HepG2 (cell line): ENCODE results near the gene CDH12. TPM values are rescaled to one million over a fixed set of nuclear protein-coding genes. Genes with fewer than 3 reads are reported as not detected.

Source experiments
- ATAC-seq: fragments of 200-7000 bp; cut with Tn5 transposase; 3 replicates; pipeline ENCODE4 v1.9.1; 2020; ENCODE audit warnings: mild to moderate bottlenecking, moderate library complexity
- BruUV-seq: library from RNA; stranded (reverse); fragments of 400-500 nt; replicated peaks from 2 replicates; lab custom pipeline; 2021; lab: Mats Ljungman, UMichigan
- CTCF ChIA-PET: fragments of 300-600 bp; formaldehyde crosslinking; extraction: SDS; loops from one replicate; lab custom pipeline; 2021; ENCODE audit warnings: low total read pairs, inconsistent platforms, low intra/inter-chr PET ratio; lab: Yijun Ruan, JAX
- POLR2A ChIA-PET: fragments of 350-600 bp; sonication (Branson Sonifier 250); formaldehyde crosslinking; loops from one replicate; lab custom pipeline; 2020; ENCODE audit warnings: antibody characterized with exemption, inconsistent platforms; lab: Yijun Ruan, JAX
- DNase-seq: peaks from one replicate; pipeline ENCODE4 v3.0.0-alpha.2; 2015; ENCODE audit warnings: low spot score
- FAIRE-seq: peaks from 3 replicates; lab custom pipeline; 2011; peaks lifted over from hg19 to GRCh38; lab: Jason Lieb, UNC
- H2AFZ ChIP-seq: one replicate; pipeline ENCODE4 v1.6.1; 2011; ENCODE audit warnings: low read length, inconsistent platforms
- H3K27ac ChIP-seq: fragments of 300-600 bp; 3 replicates; pipeline ENCODE4 v1.8.0; 2011; ENCODE audit warnings: mixed run types, mild to moderate bottlenecking, mixed read lengths, low read length, inconsistent platforms; ENCODE audit not compliant: insufficient read depth; ENCODE audit errors: extremely low read length
- H3K27me3 ChIP-seq, 2 experiments: fragments of 200-600 bp in 1 of 2; 2 replicates in 1 of 2; 3 replicates in 1 of 2; pipeline versions ENCODE4 v1.6.0 to v1.8.0; 2011; ENCODE audit warnings: low read length in 2 of 2, mild to moderate bottlenecking in 2 of 2, moderate library complexity in 2 of 2, inconsistent platforms in 1 of 2; ENCODE audit not compliant: insufficient read depth in 2 of 2, control insufficient read depth in 1 of 2
- H3K36me3 ChIP-seq, 2 experiments: fragments of 200-600 bp in 1 of 2; replicated peaks in 1 of 2; 2 replicates in 1 of 2; 3 replicates in 1 of 2; pipeline versions ENCODE4 v1.5.1 to v1.8.0; 2011; ENCODE audit warnings: low read length in 2 of 2, inconsistent platforms in 1 of 2; ENCODE audit not compliant: insufficient read depth in 2 of 2, control insufficient read depth in 1 of 2
- H3K4me1 ChIP-seq: 2 replicates; pipeline ENCODE4 v1.5.1; 2012; ENCODE audit warnings: low read length, inconsistent platforms; ENCODE audit not compliant: insufficient read depth
- H3K4me2 ChIP-seq: 2 replicates; pipeline ENCODE4 v1.6.0; 2011; ENCODE audit warnings: low read depth, low read length, inconsistent platforms
- H3K4me3 ChIP-seq, 3 experiments: fragments of 200-600 bp in 1 of 3; sonication (generic), shearing (Covaris generic) in 1 of 3; replicated peaks in 1 of 3; 2 replicates each; pipeline ENCODE4 v1.5.1; 2011 to 2016; ENCODE audit warnings: low read length in 3 of 3, inconsistent platforms in 2 of 3, low read depth in 2 of 3, mild to moderate bottlenecking in 2 of 3, control low read depth in 1 of 3, mixed read lengths in 1 of 3; ENCODE audit not compliant: insufficient read depth in 1 of 3
- H3K79me2 ChIP-seq: one replicate; pipeline ENCODE4 v1.6.1; 2011; ENCODE audit warnings: low read length, inconsistent platforms; ENCODE audit not compliant: insufficient read depth
- H3K9ac ChIP-seq: 2 replicates; pipeline ENCODE4 v1.6.0; 2011; ENCODE audit warnings: mild to moderate bottlenecking, low read depth, low read length, inconsistent platforms; ENCODE audit not compliant: insufficient read depth
- H3K9me3 ChIP-seq: 2 replicates; pipeline ENCODE4 v1.5.1; 2012; ENCODE audit warnings: mild to moderate bottlenecking, low read length
- H4K20me1 ChIP-seq: 2 replicates; pipeline ENCODE4 v1.6.0; 2011; ENCODE audit warnings: inconsistent platforms, mild to moderate bottlenecking, low read length, moderate library complexity; ENCODE audit not compliant: insufficient read depth
- CEBPB ChIP-seq: IDR thresholded peaks from 2 replicates; pipeline ENCODE4 v1.6.1; 2011; ENCODE audit warnings: low read depth, low read length, improper control_type of control experiment, borderline replicate concordance
- HMG20B ChIP-seq: conservative IDR thresholded peaks from 2 replicates; pipeline ENCODE4 v1.6.1; 2016; ENCODE audit warnings: missing genetic modification reagents, missing compliant biosample characterization
- JUN ChIP-seq: sonication (generic); formaldehyde crosslinking; IDR thresholded peaks from 2 replicates; pipeline ENCODE4 v1.4.0; 2020; ENCODE audit warnings: mild to moderate bottlenecking, missing genetic modification reagents
- KLF15 ChIP-seq: sonication (generic); formaldehyde crosslinking; IDR thresholded peaks from 2 replicates; pipeline ENCODE4 v1.8.1; 2023; ENCODE audit warnings: borderline replicate concordance, mild to moderate bottlenecking, inconsistent platforms, missing genetic modification reagents, mixed read lengths
- MAFF ChIP-seq: IDR thresholded peaks from 2 replicates; pipeline ENCODE4 v1.6.1; 2011; ENCODE audit warnings: low read depth, low read length, improper control_type of control experiment
- MAFK ChIP-seq, 2 experiments: IDR thresholded peaks in 1 of 2; conservative IDR thresholded peaks in 1 of 2; 2 replicates each; pipeline ENCODE4 v1.6.1; 2011; ENCODE audit warnings: improper control_type of control experiment in 2 of 2, low read length in 2 of 2
- NKX3-1 ChIP-seq: sonication (generic); formaldehyde crosslinking; IDR thresholded peaks from 2 replicates; pipeline ENCODE4 v1.5.0; 2020; ENCODE audit warnings: missing genetic modification reagents
- NRL ChIP-seq: sonication (generic); formaldehyde crosslinking; IDR thresholded peaks from 2 replicates; pipeline ENCODE4 v1.5.0; 2020; ENCODE audit warnings: missing genetic modification reagents, mild to moderate bottlenecking, moderate library complexity, borderline replicate concordance
- POLR2A ChIP-seq, 2 experiments: IDR thresholded peaks; 2 replicates each; pipeline ENCODE4 v1.6.1; 2011; ENCODE audit warnings: low read depth in 2 of 2, low read length in 2 of 2, mild to moderate bottlenecking in 1 of 2, moderate library complexity in 1 of 2; ENCODE audit not compliant: insufficient read depth in 1 of 2
- RBAK ChIP-seq: sonication (generic); formaldehyde crosslinking; IDR thresholded peaks from 2 replicates; pipeline ENCODE4 v1.5.1; 2020; ENCODE audit warnings: mild to moderate bottlenecking, missing genetic modification reagents
- SIN3A ChIP-seq: IDR thresholded peaks from 2 replicates; pipeline ENCODE4 v1.6.1; 2011; ENCODE audit warnings: low read depth, mild to moderate bottlenecking, control low read depth, low read length, borderline replicate concordance
- SRSF4 ChIP-seq: fragments of 200-400 bp; formaldehyde crosslinking; IDR thresholded peaks from one replicate; pipeline ENCODE4 v1.6.1; 2018; ENCODE audit warnings: mild to moderate bottlenecking, low read depth, low read length, moderate library complexity; ENCODE audit not compliant: poor library complexity, severe bottlenecking
- ZBTB7A ChIP-seq: sonication (generic); formaldehyde crosslinking; IDR thresholded peaks from 2 replicates; pipeline ENCODE4 v1.8.0; 2022; ENCODE audit warnings: mild to moderate bottlenecking, missing genetic modification reagents
- ZNF18 ChIP-seq: sonication (generic); formaldehyde crosslinking; IDR thresholded peaks from 2 replicates; pipeline ENCODE4 v1.8.0; 2022; ENCODE audit warnings: mild to moderate bottlenecking, missing genetic modification reagents; ENCODE audit not compliant: insufficient replicate concordance
- ZNF235 ChIP-seq: sonication (generic); formaldehyde crosslinking; IDR thresholded peaks from 2 replicates; pipeline ENCODE4 v1.8.1; 2023; ENCODE audit warnings: mild to moderate bottlenecking, missing genetic modification reagents, borderline replicate concordance
- ZNF468 ChIP-seq: sonication (generic); formaldehyde crosslinking; IDR thresholded peaks from 2 replicates; pipeline ENCODE4 v1.8.0; 2022; ENCODE audit warnings: mild to moderate bottlenecking, moderate library complexity, missing genetic modification reagents
- ZNF543 ChIP-seq: sonication (generic); formaldehyde crosslinking; IDR thresholded peaks from 2 replicates; pipeline ENCODE4 v1.4.0; 2020; ENCODE audit warnings: mild to moderate bottlenecking, missing genetic modification reagents
- ZNF672 ChIP-seq: sonication (generic); formaldehyde crosslinking; IDR thresholded peaks from 2 replicates; pipeline ENCODE4 v1.8.1; 2022; ENCODE audit warnings: missing genetic modification reagents
- ZNF761 ChIP-seq: sonication (generic); formaldehyde crosslinking; conservative IDR thresholded peaks from 2 replicates; pipeline ENCODE4 v1.4.0; 2020; ENCODE audit warnings: mild to moderate bottlenecking, missing genetic modification reagents
- ZNF883 ChIP-seq: sonication (generic); formaldehyde crosslinking; IDR thresholded peaks from 2 replicates; pipeline ENCODE4 v1.5.1; 2020; ENCODE audit warnings: mild to moderate bottlenecking, missing genetic modification reagents; ENCODE audit errors: not compliant biosample characterization
- WGBS: methylation state at CpG from one replicate; pipeline ENCODE4 v1.1.6; 2017; ENCODE audit warnings: low lambda C conversion rate; 5-methylcytosine and 5-hydroxymethylcytosine counted together
- in situ Hi-C: cut with HindIII; loops from 2 replicates; pipeline ENCODE4 v1.10.0; 2017; ENCODE audit warnings: low pct_unique_long_range_greater_than_20kb; ENCODE audit not compliant: extremely low pct_ligation_motif_present
- intact Hi-C: fragments of 100-400 bp; cut with micrococcal nuclease; formaldehyde crosslinking; loops from one replicate; pipeline ENCODE4 v1.10.0; 2022; ENCODE audit not compliant: unreplicated experiment
- polyA plus RNA-seq, 8 experiments: library from polyadenylated mRNA; depleted of rRNA in 3 of 8; stranded (reverse) in 7 of 8; unstranded in 1 of 8; fragments of >200 nt; fragmentation: Illumina TruSeq in 4 of 8; extraction: Trizol in 4 of 8; gene quantifications; 2 replicates each; pipeline versions ENCODE4 v1.2.1 to v1.2.3, GENCODE V29; 2011 to 2016; ENCODE audit warnings: low read depth in 4 of 8, missing spikeins in 1 of 8, mixed read lengths in 1 of 8; ENCODE audit not compliant: insufficient read depth in 1 of 8
- total RNA-seq, 5 experiments: library from RNA; depleted of rRNA; stranded (reverse); fragments of >200 nt; fragmentation: Illumina TruSeq; extraction: Trizol; gene quantifications; 2 replicates each; pipeline ENCODE4 v1.2.3, GENCODE V29; 2016; ENCODE audit warnings: low read depth in 1 of 5

The CDH12 gene
- total and polyA plus RNA-seq, 2 of the 13 experiments (the other 11 are each of a cell fraction or from before 2014, with no cell fraction given), result not detected

- ChIA-PET CTCF (no interaction called here), POLR2A (no interaction called here)
- DNase-seq, result no peak
- no peak overlapping the region for H3K27ac ChIP-seq
- FAIRE-seq, result no peak
- H3K9me3 ChIP-seq, result no peaks in the 10 kb centered on the region
- no peak overlapping the region for H3K4me2 ChIP-seq
- ATAC-seq, result no peak
- H3K4me3 ChIP-seq, result no peak overlapping the region
- H3K27me3 ChIP-seq, result no peaks in the 10 kb centered on the region; a peak in 1 of 5 replicates
- in situ Hi-C loops, result no loop called here
- H4K20me1 ChIP-seq, result no peaks in the 10 kb centered on the region
- TF ChIP-seq ZNF883 (CRISPR knock-in tag) (no peak), MAFF (peak; percentile 71), SIN3A (no peak), MAFK (conservative IDR thresholded peaks at IDR 0.05 in 1 of 2, IDR thresholded peaks at IDR 0.05 in 1 of 2; ENCODE audit: low read length in 2 of 2) (peak; percentile 54 to 77), ZNF18 (no peak)
- BruUV-seq, result no TSS peak
- H3K9ac ChIP-seq, result no peak overlapping the region
- no peak overlapping the region for H2AFZ ChIP-seq
- intact Hi-C loops, result no loop called here
- H3K4me1 ChIP-seq, result no peaks in the 10 kb centered on the region
- no peaks in the 10 kb centered on the region for H3K36me3 ChIP-seq
- H3K79me2 ChIP-seq, result no peaks in the 10 kb centered on the region
Measured at GRCh38 chr5:22079002-22079401, 774.1 kb downstream of the CDH12 start.

GRCh38 chr5:22076586-22076985 is 776.6 kb downstream of the CDH12 start:
- CTCF ChIA-PET, result no interaction called here
- FAIRE-seq, result no peak

More at GRCh38 chr5:22076586-22076985, 776.6 kb downstream of the CDH12 start:
- H3K9ac ChIP-seq, result no peak overlapping the region
- H3K36me3 ChIP-seq, result no peaks in the 10 kb centered on the region
- H4K20me1 ChIP-seq, result no peaks in the 10 kb centered on the region
- intact Hi-C loops (no loop called here), in situ Hi-C loops (no loop called here)
- H3K4me1 ChIP-seq, result no peaks in the 10 kb centered on the region
- H3K4me3 ChIP-seq, result no peak overlapping the region
- TF ChIP-seq ZNF672 (CRISPR knock-in tag) (no peak), ZNF543 (no peak), ZNF235 (CRISPR knock-in tag) (no peak), SRSF4 (no peak), ZBTB7A (CRISPR knock-in tag) (no peak), CEBPB (no peak), ZNF468 (CRISPR knock-in tag) (no peak), HMG20B (CRISPR knock-in tag) (no peak), ZNF761 (CRISPR knock-in tag) (no peak), KLF15 (CRISPR knock-in tag) (no peak), JUN (CRISPR knock-in tag) (no peak), RBAK (no peak), POLR2A (IDR thresholded peaks at IDR 0.05; ENCODE audit: insufficient read depth in 1 of 2, low read depth in 2 of 2, low read length in 2 of 2) (no peak), NRL (CRISPR knock-in tag) (no peak), NKX3-1 (no peak)
- TF ChIP-seq, all 625 proteins: peak for 0
- ATAC-seq (no peak), DNase-seq (no peak)
- POLR2A ChIA-PET, result no interaction called here
- Histone ChIP-seq H3K4me2 (no peak overlapping the region), H3K9me3 (0 out of 2 replicates have a peak, but pooled peaks cover 6% of the 10 kb centered on the region), H3K27me3 (no peaks in the 10 kb centered on the region), H3K27ac (no peak overlapping the region), H2AFZ (no peak overlapping the region), H3K79me2 (no peaks in the 10 kb centered on the region)
- BruUV-seq, result no TSS peak
- WGBS, result 0% methylated on average over 3 of the region's 3 CpGs
